Measurements from ENCODE around the gene SCT.
"Not testable (repeated sequence)": the region's sequence is repeated elsewhere in the genome, so short reads cannot be mapped to it uniquely, and the experiment has no call there.

Gene SCT

DNA sequence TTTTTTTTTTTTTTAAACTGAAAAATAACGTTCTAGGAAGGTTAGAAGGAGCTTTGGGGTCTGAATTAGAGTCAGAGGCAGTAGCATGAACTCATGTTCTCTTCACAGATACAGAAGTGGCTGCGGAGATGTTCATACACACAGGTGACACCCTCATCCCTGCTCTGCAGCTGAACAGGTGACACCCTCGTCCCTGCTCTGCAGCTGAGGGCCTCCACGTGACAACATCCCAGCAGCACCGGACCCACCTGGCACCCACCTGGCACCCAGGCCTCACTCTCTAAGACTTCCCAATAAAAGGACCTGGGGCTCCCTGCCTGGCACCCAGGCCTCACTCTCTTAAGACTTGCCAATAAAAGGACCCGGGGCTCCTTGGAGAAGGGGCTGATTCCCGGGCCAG lies 29.9 kb upstream of the SCT start:
- Histone ChIP-seq H3K36me3 (ENCODE audit: insufficient read depth, low read length) (peaks cover 27% of the 10 kb centered on the region), H3K27ac (ENCODE audit: low read depth, low read length) (no peak overlapping the region), H3K27me3 (ENCODE audit: insufficient read depth, low read length) (no peaks in the 10 kb centered on the region), H3K9ac (ENCODE audit: low read depth, low read length) (no peak overlapping the region), H3K4me1 (ENCODE audit: insufficient read depth, low read length) (no peaks in the 10 kb centered on the region), H3K4me3 (ENCODE audit: low read length) (no peak overlapping the region), H3K9me3 (ENCODE audit: insufficient read depth, low read depth, low read length) (no peaks in the 10 kb centered on the region)
- WGBS, result 94% methylated on average over 7 of the region's 7 CpGs

DNA sequence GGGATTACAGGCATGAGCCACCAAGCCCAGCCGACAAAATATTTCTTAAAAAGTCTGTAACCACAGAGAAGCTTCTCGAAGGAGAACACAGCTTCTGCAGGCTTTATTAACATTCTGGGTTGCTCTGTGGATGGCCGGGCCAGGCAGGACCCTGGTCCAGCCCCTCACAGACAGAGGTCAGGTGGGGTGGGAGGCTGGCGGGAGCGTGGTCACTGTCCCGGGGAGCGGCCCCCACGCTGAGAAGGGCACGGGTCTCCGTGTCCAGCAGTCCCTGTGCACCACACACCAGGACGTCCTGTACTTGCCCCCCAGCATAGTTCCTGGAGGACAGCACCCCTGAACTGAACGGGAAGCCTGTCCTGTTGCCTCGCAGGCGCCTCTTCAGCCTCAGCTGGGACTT lies 29.4 kb upstream of the SCT start:
- no peak overlapping the region for H3K9ac ChIP-seq (ENCODE audit: low read depth, low read length)
- H3K27ac ChIP-seq (ENCODE audit: low read depth, low read length), result no peak overlapping the region
- WGBS, result 95% methylated on average over 14 of the region's 14 CpGs
- H3K4me3 ChIP-seq (ENCODE audit: low read length), result no peak overlapping the region
- H3K4me1 ChIP-seq (ENCODE audit: insufficient read depth, low read length), result no peaks in the 10 kb centered on the region
- H3K27me3 ChIP-seq (ENCODE audit: insufficient read depth, low read length), result no peaks in the 10 kb centered on the region
- peaks cover 27% of the 10 kb centered on the region for H3K36me3 ChIP-seq (ENCODE audit: insufficient read depth, low read length)
- H3K9me3 ChIP-seq (ENCODE audit: insufficient read depth, low read depth, low read length), result no peaks in the 10 kb centered on the region

DNA sequence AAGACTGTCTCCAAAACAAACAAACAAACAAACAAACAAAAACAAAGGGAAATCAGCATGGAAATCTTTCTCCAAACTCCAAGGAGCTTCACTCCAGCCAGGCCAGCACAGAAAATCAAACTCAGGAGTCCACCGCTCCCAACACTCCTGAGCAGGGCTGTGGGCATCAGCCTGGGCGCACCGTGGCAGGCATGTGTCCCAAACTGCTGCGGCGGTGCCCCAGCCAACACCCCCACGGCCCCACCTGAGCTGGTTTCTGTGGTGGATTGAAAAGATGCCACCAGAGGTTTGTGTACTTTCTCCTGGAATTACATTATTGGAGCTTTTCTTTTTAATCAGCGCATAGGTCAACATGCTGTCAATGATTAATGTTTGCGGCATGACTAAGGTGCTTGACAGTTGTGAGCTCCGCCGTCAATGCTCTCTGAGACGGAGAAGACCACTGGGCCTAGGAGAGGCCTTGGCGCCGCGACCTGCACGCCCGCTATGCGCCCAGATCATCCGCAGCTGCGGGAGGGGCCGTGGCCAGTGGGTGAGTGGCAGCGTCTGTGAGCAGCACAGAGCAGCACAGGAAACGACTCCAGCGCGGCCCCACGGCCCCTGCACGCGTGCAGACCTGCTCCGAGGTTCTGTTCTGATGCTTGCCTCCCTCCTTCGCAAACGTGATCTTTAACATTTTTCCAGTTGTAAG lies 28.2 kb upstream of the SCT start:
- H3K36me3 ChIP-seq (ENCODE audit: insufficient read depth, low read length), result peaks cover 35% of the 10 kb centered on the region
- 95% methylated on average over 30 of the region's 30 CpGs for WGBS
- H3K27ac ChIP-seq (ENCODE audit: low read depth, low read length), result no peak overlapping the region
- no peak overlapping the region for H3K9ac ChIP-seq (ENCODE audit: low read depth, low read length)
- no peaks in the 10 kb centered on the region for H3K9me3 ChIP-seq (ENCODE audit: insufficient read depth, low read depth, low read length)
- H3K27me3 ChIP-seq (ENCODE audit: insufficient read depth, low read length), result no peaks in the 10 kb centered on the region
- H3K4me1 ChIP-seq (ENCODE audit: insufficient read depth, low read length), result no peaks in the 10 kb centered on the region
- H3K4me3 ChIP-seq (ENCODE audit: low read length), result no peak overlapping the region

DNA sequence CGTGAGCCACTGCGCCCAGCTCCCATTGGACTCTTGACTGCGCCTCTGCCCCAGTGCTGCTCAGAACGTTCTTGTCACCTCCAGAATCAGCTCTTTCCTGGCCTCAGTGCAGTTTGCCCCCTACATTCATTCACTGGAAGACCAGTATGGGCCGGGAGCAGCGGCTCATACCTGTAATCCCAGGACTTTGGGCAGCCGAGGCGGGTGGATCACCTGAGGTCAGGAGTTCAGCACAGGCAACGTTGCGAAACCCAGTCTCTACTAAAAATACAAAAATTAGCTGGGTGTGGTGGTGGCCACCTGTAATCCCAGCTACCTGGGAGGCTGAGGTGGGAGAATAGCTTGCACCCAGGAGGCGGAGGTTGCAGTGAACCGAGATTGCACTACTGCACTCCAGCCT lies 27.5 kb upstream of the SCT start:
- not testable (repeated sequence) for H3K4me3 ChIP-seq (ENCODE audit: low read length); H3K4me1 ChIP-seq (ENCODE audit: insufficient read depth, low read length); H3K27me3 ChIP-seq (ENCODE audit: insufficient read depth, low read length); H3K9me3 ChIP-seq (ENCODE audit: insufficient read depth, low read depth, low read length); H3K27ac ChIP-seq (ENCODE audit: low read depth, low read length); H3K9ac ChIP-seq (ENCODE audit: low read depth, low read length)
- WGBS, result 91% methylated on average over 12 of the region's 12 CpGs
- peaks cover 37% of the 10 kb centered on the region for H3K36me3 ChIP-seq (ENCODE audit: insufficient read depth, low read length)

DNA sequence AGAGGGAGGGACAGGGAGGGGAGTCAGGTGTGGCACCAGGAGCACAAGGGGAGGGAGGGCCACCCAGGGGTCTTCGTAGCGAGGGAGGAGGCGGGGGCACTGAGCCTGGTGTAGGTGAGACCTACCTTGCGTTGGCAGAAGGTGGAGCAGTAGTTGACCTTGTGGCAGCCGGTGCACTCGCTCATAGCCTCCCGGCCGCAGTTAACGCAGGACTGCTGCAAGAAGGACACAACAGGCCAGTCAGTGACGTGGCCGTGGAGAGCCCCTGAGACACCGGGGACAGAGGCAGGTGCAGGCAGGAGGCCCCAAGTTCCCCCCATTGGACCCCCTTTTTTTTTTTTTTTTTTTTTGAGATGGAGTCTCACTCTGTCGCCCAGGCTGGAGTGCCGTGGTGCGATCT lies 26.9 kb upstream of the SCT start:
- 90% methylated on average over 15 of the region's 15 CpGs for WGBS

DNA sequence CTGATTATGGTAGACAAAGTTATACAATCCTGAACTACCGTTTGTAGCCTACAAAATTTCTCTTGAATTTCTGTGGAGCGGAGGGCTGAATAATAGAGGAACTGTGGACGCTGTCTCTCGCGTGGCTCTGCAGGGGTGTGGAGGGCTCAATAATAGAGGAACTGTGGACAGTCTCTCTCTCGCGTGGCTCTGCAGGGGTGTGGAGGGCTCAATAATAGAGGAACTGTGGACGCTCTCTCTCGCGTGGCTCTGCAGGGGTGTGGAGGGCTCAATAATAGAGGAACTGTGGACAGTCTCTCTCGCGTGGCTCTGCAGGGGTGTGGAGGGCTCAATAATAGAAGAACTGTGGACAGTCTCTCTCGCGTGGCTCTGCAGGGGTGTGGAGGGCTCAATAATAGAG lies 26.2 kb upstream of the SCT start:
- H3K27ac ChIP-seq (ENCODE audit: low read depth, low read length); H3K4me3 ChIP-seq (ENCODE audit: low read length); H3K27me3 ChIP-seq (ENCODE audit: insufficient read depth, low read length); H3K4me1 ChIP-seq (ENCODE audit: insufficient read depth, low read length); H3K9ac ChIP-seq (ENCODE audit: low read depth, low read length); H3K9me3 ChIP-seq (ENCODE audit: insufficient read depth, low read depth, low read length): not testable (repeated sequence)
- 97% methylated on average over 14 of the region's 14 CpGs for WGBS
- peaks cover 28% of the 10 kb centered on the region for H3K36me3 ChIP-seq (ENCODE audit: insufficient read depth, low read length)

More for the DNA sequence above, 26.9 kb upstream of the SCT start:
- Histone ChIP-seq H3K9me3 (ENCODE audit: insufficient read depth, low read depth, low read length) (no peaks in the 10 kb centered on the region), H3K27me3 (ENCODE audit: insufficient read depth, low read length) (no peaks in the 10 kb centered on the region), H3K4me3 (ENCODE audit: low read length) (no peak overlapping the region), H3K36me3 (ENCODE audit: insufficient read depth, low read length) (peaks cover 31% of the 10 kb centered on the region), H3K27ac (ENCODE audit: low read depth, low read length) (no peak overlapping the region), H3K4me1 (ENCODE audit: insufficient read depth, low read length) (no peaks in the 10 kb centered on the region), H3K9ac (ENCODE audit: low read depth, low read length) (no peak overlapping the region)

DNA sequence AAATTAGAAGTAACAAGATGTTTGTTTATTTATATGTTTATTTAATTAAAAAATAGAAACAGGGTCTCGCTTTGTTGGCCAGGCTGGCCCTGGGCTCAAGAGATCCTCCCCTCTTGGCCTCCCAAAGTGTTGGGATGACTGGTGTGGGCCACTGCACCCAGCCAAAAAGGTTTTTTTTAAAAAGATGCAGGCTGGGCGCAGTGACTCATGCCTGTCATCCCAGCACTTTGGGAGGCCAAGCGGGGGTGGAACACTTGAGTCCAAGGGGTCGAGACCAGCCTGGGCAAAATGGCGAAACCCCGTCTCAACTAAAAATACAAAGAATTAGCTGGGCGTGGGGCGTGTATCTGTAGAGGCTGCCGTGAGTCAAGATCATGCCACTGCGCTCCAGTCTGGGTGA lies 23.5 kb upstream of the SCT start:
- H3K4me1 ChIP-seq (ENCODE audit: insufficient read depth, low read length), result no peaks in the 10 kb centered on the region
- no peaks in the 10 kb centered on the region for H3K9me3 ChIP-seq (ENCODE audit: insufficient read depth, low read depth, low read length)
- H3K27me3 ChIP-seq (ENCODE audit: insufficient read depth, low read length), result no peaks in the 10 kb centered on the region
- H3K27ac ChIP-seq (ENCODE audit: low read depth, low read length), result no peak overlapping the region
- H3K4me3 ChIP-seq (ENCODE audit: low read length), result no peak overlapping the region
- 95% methylated on average over 10 of the region's 10 CpGs for WGBS
- no peak overlapping the region for H3K9ac ChIP-seq (ENCODE audit: low read depth, low read length)
- peaks cover 28% of the 10 kb centered on the region for H3K36me3 ChIP-seq (ENCODE audit: insufficient read depth, low read length)

DNA sequence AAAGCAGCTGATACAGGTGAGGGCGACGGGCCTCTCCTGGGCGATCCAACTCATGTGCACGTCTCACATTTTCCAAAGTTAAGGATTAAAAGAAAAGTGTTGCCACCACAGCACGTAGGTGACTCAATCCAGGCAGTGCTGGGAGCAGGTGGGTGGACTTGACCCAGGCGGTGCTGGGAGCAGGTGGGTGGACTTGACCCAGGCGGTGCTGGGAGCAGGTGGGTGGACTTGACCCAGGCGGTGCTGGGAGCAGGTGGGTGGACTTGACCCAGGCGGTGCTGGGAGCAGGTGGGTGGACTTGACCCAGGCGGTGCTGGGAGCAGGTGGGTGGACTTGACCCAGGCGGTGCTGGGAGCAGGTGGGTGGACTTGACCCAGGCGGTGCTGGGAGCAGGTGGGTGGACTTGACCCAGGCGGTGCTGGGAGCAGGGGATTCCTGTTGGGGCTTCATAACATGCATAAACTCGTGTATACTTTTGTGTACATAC lies 20.7 kb upstream of the SCT start:
- 97% methylated on average over 10 of the region's 14 CpGs for WGBS
- H3K4me3 ChIP-seq (ENCODE audit: low read length); H3K27ac ChIP-seq (ENCODE audit: low read depth, low read length); H3K4me1 ChIP-seq (ENCODE audit: insufficient read depth, low read length); H3K9ac ChIP-seq (ENCODE audit: low read depth, low read length); H3K9me3 ChIP-seq (ENCODE audit: insufficient read depth, low read depth, low read length); H3K27me3 ChIP-seq (ENCODE audit: insufficient read depth, low read length): not testable (repeated sequence)
- peaks cover 31% of the 10 kb centered on the region for H3K36me3 ChIP-seq (ENCODE audit: insufficient read depth, low read length)

DNA sequence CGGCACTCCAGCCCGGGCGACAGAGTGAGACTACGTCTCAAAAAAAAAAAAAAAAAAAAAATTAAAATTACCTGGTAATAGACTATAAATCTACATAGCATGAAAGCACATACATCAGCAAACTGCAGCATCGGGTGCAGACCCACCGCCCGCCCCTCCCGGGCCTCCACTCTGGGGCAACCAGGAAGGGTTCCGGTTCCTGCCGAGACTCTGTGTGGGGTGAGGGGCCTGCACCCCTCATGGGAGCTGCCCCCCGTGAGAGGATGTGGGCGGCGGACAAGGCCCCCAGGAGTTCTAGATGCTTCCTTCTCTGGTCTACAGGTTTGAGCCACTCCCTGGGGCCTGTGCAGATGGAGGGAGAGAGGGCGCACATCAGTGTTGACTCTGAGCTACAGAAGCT lies 19.2 kb upstream of the SCT start:
- peaks cover under 1% of the 10 kb centered on the region; the same call in 1 of the 2 replicates for H3K27me3 ChIP-seq (ENCODE audit: insufficient read depth, low read length)
- H3K4me3 ChIP-seq (ENCODE audit: low read length), result no peak overlapping the region
- no peaks in the 10 kb centered on the region for H3K4me1 ChIP-seq (ENCODE audit: insufficient read depth, low read length)
- peaks cover 26% of the 10 kb centered on the region for H3K36me3 ChIP-seq (ENCODE audit: insufficient read depth, low read length)
- no peak overlapping the region for H3K9ac ChIP-seq (ENCODE audit: low read depth, low read length)
- H3K9me3 ChIP-seq (ENCODE audit: insufficient read depth, low read depth, low read length), result no peaks in the 10 kb centered on the region
- 95% methylated on average over 13 of the region's 14 CpGs for WGBS
- H3K27ac ChIP-seq (ENCODE audit: low read depth, low read length), result no peak overlapping the region

DNA sequence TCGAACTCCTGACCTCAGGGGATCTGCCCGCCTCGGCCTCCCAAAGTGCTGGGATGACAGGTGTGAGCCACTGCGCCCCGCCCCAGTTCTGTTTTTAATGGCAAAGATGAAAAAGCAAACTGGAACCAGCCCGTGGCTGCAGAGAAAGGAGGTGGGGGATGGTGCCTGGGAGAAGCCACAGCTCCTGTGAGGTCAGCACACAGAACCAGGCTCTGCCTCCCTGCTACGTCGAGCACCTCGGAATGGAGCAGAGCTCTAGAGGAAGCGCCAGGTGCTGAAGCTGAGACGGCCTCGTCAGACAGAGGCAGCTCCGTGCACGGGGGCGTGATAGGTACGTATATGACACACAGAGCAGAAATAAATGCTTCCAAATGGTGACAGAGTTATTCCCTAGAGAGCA lies 18.6 kb upstream of the SCT start:
- 92% methylated on average over 16 of the region's 16 CpGs for WGBS
- H3K9ac ChIP-seq (ENCODE audit: low read depth, low read length), result no peak overlapping the region
- no peak overlapping the region for H3K4me3 ChIP-seq (ENCODE audit: low read length)
- no peaks in the 10 kb centered on the region for H3K9me3 ChIP-seq (ENCODE audit: insufficient read depth, low read depth, low read length)
- peaks cover 19% of the 10 kb centered on the region for H3K36me3 ChIP-seq (ENCODE audit: insufficient read depth, low read length)
- H3K27ac ChIP-seq (ENCODE audit: low read depth, low read length), result no peak overlapping the region
- H3K27me3 ChIP-seq (ENCODE audit: insufficient read depth, low read length), result peaks cover 7% of the 10 kb centered on the region
- H3K4me1 ChIP-seq (ENCODE audit: insufficient read depth, low read length), result peaks cover 4% of the 10 kb centered on the region

DNA sequence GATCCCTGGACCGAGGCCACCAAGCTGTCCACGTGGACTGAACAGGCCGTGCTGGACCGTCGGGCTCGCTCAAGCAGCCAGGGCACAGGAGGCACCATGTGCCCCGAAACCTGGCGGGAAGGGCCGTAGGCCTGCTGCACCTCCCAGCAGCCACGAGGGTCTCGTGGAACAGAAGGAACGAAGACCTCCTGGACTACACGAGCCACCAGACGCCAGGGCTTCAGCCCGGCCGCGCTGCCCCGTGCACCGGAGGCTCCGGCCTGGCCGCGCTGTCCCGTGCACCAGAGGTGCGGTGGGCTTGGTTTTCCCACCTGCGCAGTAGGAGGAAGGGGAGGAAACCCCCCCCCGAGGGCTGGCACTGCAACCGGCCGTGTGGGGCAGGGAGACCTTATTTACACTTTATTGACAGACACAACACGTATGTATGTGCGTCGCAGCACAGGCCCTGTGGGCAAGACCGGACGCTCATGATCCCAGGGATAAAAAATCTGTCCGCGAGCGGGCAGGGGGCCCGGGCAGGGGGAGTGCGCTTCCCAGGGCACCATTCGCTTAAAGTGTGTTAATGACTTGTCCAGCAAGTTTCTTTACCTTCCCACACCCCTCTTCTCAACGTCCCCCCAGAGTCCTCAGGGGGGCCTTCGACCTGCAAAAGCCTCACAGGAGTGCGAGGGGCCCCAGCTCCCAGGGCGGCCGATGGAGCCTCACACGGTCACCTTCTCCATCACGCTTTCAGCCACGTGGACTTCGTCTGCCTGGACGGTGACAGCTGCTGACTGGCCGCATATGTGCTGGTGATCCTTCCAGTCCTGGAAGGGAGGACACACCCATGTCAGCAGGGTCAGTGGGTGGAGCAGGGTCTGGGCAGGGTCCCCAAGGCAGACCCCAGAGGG lies 17.1 kb upstream of the SCT start:
- Histone ChIP-seq H3K9me3 (ENCODE audit: insufficient read depth, low read depth, low read length) (no peaks in the 10 kb centered on the region), H3K27ac (ENCODE audit: low read depth, low read length) (no peak overlapping the region), H3K4me1 (ENCODE audit: insufficient read depth, low read length) (peaks cover 8% of the 10 kb centered on the region), H3K36me3 (ENCODE audit: insufficient read depth, low read length) (peaks cover 13% of the 10 kb centered on the region), H3K9ac (ENCODE audit: low read depth, low read length) (no peak overlapping the region), H3K27me3 (ENCODE audit: insufficient read depth, low read length) (peaks cover 19% of the 10 kb centered on the region), H3K4me3 (ENCODE audit: low read length) (no peak overlapping the region)
- 94% methylated on average over 50 of the region's 50 CpGs for WGBS

All from HUES64 (cell line).